UCSD-AML1 (cell line): Measurements from ENCODE around the gene ANO4.
"Not testable (repeated sequence)": the region's sequence is repeated elsewhere in the genome, so short reads cannot be mapped to it uniquely, and the experiment has no call there.

Experiments used
- DNase-seq: peaks from one replicate; lab custom pipeline; 2025; ENCODE audit not compliant: unreplicated experiment; lab: John Stamatoyannopoulos, UW

The ANO4 gene

DNA sequence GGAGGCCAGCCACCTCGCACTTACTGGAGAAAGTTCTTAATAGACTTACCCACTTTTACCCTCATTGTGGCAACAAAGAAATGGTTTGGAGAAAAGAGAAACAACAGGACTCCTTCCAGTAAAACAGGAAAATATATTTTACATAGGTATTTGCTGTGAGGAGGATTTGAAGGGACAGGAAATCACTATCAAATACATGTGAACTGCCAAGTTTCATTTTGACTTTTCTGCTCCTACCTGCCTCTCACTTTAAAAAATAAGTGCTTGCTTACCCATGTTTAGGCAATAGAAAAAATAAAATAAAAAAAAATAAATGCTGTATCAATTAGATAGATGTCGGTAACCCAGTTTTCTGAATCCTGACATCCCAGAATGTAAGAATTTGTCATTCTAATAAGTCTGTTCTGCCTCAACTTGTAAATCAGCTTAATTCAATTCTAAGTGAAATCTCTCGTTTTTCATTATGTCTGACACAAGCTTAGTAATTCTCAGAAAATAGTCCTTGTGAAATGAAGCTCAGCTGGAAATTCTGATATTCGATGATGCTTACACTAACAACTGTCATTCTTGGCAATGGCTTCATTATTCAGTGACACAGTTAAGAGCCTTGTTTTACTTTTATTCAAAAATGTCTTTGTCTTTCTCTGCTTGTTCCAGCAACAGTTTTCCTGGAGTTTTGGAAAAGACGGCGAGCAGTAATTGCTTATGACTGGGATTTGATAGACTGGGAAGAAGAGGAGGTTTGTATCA lies 284.1 kb downstream of the ANO4 start:
- no peak for DNase-seq

DNA sequence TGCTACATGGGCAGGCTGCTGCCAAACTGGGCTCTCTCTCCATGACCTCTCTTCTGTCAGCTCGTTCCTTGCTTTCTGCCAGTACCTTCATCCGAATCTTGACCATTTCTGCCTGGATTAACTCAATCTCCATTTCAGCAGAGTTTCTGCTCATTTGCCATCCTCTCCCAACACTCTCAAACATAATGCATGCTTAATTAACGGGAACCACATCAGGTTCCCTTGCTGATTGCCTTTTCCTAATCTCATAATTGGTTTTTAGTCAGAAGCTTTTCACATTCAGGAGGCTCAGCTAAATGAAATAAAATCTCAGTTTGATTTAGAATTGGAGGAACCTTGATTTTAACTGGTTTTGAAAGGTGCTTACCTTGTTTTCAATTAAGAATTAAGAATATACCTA lies 288.1 kb downstream of the ANO4 start:
- DNase-seq: no peak

DNA sequence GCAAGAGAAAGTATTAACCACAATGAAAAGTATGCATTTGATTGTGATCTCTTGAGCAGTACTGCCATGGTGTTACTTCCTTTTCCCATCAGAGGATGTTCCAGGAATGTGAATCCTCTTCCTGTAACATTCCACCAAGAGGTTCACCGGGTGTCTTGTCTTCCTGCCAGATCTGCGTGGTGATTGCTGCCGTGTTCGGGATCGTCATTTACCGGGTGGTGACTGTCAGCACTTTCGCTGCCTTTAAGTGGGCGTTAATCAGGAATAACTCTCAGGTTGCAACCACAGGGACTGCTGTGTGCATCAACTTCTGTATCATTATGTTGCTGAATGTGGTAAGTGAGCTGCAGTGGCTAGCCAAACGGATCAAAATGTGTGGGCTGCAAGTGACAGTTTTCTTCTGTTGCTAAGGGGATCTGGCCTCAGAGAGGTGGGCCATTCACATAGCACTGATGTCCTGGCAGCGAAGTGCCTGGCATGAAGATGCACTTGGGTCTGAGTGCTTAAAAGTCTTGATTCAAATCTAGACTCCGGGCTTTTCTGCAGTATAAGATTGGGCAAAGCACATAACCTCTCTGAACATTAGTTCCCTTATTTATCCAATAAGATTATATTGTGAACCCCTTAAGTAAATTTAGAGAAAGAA lies 292.0 kb downstream of the ANO4 start:
- no peak for DNase-seq

DNA sequence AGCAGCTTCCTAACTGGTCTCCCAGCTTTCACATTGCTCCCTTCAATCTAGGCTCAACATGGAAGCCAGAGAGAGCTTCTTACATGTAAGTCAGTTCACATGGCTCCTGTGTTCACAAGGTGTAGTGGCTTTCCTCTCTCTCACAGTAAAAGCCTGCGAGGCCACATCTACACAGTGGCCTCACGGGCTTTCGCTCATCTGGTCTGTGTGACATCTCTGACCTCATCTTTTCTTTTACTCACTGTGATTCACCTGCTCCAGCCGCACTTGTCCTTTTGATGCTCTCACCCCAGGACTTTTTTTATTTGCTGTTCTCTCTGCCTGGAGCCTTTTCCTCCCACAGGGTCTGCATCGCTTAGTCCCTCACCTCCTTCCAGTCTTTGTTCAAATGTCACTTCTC lies 293.3 kb downstream of the ANO4 start:
- no peak for DNase-seq

DNA sequence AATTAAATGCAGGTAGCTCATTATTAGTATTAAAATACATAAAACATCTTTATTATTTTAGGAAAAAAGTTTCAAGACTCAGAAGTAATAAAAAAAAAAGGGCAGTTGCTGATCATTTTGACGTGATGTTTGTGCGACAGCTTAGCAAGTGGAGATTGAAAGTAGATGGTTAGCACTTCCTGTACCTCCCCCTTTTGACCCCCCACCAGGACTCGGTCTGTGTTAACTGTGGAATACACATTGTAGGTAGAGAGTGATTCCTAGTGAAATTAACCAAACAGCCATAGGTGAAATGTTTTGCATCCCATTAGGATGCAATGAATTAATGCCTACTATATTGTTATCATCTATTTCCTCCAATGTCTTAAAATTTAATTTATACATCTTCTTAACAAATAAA lies 294.7 kb downstream of the ANO4 start:
- no peak for DNase-seq

DNA sequence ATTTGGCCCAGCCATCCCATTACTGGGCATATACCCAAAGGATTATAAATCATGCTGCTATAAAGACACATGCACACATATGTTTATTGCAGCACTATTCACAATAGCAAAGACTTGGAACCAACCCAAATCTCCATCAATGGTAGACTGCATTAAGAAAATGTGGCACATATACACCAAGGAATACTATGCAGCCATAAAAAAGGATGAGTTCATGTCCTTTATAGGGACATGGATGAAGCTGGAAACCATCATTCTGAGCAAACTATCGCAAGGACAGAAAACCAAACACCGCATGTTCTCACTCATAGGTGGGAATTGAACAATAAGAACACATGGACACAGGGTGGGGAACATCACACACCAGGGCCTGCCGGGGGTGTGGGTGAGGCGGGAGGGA lies 295.6 kb downstream of the ANO4 start:
- DNase-seq: not testable (repeated sequence)

DNA sequence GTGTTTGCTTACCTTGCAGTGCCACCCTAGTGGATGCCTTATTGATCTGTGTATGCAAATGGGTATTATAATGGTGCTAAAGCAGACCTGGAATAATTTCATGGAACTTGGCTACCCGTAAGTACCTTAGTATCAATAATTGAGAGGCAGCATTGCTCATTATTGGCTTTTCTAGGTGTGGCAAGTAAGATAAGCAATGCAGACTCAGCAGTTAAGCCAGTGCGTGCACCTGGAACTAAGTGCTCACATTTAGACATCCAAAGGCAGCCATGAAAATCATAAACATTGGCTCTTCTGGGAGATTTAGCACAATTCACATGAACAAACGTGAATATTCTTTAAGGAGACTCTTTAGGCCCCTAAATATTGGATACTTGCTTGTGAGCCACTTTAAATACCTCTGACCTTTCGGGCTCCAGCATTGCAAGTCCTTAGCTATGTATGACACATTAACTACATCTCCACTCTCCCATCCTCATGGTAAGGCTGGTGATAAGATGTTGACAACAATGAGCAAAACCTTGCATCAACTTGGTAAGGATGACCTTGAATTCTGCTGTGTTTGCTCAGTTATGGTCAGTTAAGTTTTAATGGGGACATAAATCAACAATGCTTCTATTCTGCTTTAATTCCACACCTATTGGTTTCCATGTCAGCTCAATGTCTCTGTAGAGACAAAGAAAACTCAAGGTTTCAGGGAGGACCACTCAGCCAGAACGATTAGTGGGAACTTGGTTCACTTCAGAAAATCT lies 303.4 kb downstream of the ANO4 start:
- DNase-seq: no peak

DNA sequence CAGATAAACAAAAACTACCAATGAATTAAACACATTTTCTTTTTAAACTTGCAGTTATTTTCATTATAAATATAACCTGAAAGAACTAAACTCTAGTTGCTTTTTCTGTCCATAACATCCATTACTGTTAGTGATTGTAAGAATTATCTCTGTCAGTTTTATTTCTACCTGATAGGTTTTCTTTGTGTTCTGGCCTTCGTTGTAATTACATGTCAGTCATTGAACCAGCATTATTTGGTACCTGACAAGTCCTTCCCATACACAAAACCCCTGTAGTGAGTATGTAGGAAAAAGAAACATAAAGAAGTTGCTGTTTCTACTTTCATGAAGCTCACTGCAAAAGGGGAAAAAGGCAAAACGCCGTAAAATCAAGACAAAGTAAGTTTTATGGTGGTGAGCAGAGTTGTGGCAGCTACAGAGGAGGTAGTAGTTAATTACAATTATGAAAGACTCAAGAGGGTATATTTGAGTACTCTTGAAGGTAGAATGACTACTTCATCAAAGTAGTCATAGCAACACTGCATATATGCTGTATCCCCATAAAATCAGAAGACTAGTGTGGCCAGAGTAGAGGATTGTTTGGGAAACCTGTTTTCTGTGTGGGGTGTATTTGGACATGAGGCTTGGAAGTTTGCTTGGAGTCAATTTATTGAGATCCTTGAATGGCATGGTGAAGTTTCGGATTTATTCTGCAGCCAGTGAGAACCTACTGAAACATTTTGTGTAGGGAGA lies 312.6 kb downstream of the ANO4 start:
- no peak for DNase-seq

DNA sequence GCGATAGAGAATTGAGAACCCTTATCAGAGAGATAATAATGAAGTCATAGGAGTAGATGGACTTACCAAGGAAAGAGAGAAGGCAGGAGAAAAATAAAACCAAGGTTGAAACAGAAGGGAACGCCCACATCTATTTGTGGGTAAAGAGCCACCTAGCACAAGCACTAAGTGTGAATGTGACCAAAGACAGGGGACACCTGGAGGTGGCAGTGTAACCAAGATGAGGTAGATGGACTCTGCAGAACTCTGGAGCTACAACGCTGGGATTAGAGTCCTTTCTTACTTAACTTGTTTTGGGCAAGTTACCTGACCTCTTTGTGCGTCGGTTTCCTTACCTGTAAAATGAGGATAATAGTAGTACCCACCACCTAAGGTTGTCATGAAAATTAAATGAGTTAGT lies 313.6 kb downstream of the ANO4 start:
- no peak for DNase-seq

DNA sequence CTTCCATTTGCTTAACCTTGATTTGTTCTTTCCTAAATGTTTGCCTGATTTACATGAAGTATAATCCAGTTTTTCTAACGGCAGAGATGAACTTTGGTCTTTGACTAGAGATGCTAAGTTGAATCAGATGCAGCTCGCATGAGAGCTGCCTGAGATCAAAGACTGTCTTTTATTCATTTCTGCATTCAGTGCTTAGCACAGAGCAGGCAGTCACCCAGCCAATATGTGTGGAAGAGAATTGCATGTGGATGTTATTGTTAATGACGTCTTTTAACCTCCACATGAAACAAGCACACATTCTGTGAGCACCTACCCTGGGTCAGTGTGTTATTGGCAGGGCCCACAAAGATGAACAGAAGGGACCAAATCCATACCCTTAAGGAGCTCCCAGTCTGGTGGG lies 316.3 kb downstream of the ANO4 start:
- no peak for DNase-seq

DNA sequence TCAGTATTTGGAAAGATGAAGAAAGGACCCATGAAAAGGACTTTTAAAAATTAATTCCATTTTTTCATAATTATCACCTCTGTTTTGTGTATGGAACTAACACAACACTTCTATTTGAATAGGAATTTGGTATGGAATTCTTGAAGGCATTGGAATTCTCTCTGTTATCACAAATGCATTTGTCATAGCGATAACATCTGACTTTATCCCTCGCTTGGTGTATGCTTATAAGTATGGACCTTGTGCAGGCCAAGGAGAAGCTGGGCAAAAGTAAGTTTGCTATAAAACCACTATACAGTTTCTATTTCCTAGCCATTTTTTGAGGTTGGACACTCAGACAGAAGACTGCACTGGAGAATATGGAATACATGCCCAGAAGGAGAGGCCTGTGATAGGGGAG lies 316.9 kb downstream of the ANO4 start:
- no peak for DNase-seq

DNA sequence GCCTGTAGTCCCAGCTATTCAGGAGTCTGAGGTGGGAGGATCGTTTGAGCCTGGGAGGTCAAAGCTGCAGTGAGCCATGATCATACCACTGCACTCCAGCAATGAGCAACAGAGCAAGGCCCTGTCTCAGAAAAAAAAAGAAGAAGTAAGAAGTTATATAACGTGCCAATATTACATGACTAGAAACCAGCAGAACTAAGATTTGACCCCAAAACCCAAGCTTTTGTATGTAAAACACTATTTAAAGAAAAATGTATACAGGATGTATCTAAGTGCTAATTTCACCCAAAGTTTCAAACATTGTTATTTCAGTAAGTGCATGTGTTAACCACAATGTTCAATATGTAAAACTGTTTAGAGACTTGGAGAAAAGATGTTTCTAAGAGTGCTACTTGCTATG lies 320.8 kb downstream of the ANO4 start:
- DNase-seq: no peak

DNA sequence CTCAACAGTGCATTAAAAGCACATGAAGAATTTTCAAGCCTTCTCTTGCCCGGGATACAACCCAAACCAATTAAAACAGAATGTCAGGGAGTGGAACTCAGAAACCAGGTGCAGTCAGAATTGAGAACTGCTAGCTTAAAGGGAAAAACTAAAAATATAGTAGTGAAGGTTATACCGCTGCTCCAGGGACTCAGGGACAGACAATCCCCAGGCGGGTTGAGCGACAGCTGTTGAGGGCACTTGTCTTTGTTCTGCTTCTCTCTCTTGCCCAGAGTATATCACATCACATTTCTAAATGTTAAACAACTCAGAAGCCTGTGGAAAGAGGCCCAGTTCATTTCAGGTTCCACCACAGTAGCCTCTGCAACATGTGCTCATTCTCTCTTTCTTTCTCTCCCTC lies 322.3 kb downstream of the ANO4 start:
- DNase-seq: no peak

DNA sequence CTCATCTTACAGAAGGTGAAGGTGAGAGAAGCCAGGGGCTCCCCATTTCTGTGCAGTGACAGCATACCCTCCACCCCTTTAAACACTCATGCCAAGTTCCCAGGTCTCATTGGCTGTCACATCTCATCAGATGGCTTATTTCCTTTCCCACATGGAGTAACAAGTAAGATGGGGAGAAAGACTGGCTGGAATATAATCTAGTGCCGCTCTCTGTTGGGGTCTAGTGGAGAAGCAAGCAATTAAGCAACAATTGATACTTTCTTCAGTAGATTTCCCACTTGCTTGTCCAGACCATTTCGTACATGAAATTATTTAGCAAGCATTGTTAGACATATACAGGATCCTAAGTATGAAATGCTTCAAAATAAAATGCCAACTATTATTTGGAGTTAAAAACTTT lies 323.3 kb downstream of the ANO4 start:
- DNase-seq: no peak

DNA sequence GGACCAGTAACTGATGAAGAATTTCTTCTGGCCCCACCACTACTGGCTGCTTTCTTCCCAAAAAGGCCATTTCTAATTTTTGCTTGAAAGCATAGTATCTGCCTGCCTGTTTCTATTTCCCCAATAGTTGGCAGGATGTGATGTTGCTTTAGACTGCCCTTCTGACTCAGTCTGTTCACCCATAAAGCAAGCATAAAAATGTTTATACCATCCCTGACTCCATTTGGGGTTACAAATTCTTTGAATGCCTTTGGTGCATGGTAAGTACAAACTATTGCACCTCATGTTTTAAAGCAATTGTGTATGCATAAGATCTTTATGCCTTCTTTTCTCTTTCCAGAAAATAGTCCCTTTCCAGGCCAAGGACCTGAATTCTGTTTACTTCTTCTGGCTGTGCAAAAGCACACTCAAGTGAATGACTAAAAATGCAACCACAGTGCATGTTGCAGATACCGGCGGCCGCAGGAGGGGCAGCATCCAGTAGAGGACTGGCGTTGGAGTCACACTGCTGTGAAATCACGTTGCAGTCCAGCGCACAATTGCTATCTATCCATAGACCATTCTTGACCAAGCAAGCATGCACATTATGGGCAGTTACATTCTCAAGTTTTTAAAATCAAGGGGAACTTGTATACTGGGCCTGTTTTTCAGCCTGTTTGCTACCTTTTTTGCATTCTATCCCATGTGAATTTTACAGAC lies 333.1 kb downstream of the ANO4 start:
- DNase-seq: no peak

DNA sequence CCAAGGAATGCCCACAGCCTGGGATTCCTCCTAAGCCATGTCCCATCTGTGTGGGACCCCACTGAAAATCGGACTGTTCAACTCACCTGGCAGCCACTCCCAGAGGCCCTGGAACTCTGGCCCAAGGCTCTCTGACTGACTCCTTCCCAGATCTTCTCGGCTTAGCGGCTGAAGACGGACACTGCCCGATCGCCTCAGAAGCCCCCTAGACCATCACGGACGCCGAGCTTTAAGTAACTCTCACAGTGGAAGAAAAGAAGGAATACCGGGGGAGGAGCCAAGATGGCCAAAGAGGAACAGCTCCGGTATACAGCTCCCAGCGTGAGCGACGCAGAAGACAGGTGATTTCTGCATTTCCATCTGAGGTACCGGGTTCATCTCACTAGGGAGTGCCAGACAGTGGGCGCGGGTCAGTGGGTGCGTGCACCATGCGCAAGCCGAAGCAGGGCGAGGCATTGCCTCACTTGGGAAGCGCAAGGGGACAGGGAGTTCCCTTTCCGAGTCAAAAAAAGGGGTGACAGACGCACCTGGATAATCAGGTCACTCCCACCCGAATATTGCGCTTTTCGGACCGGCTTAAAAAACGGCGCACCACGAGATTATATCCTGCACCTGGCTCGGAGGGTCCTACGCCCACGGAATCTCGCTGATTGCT lies 351.3 kb downstream of the ANO4 start:
- DNase-seq: not testable (repeated sequence)

DNA sequence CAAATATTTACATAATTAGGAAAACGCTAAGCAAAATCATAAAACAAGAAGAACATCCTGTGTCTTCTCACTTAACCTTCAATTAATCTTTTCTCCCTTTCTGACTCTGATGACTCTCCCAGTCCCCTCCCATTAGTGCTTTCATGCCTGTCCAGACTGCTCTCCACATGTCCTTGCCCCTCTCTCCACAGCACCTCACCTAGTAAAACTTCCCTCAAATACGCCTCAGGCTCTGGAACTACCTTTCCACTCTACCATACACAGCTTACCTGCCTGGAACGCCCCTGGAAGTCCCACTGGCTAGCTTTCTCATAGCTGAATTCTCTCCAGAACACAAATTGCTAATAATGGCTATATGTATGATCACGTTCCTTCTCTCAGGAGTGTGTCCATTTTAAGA lies 370.7 kb downstream of the ANO4 start:
- no peak for DNase-seq

DNA sequence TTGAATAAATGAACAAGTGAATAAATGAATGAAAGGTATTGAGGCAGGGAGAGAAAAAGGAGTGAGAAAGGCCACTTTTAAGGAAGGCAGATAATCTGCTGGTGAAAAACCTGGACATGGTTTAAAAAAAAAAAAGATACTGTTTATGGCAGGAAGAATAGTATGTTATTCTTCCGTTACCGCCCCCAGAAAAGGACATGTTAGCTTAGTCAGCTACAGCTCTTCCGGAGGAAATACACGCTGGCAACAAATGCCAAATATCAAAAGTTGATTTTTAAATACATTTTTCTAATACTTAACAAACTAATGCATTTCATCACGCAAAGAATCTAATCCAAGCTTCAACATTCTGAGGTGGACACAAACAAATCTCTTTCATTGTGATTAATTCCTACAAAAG lies 372.3 kb downstream of the ANO4 start:
- no peak for DNase-seq

DNA sequence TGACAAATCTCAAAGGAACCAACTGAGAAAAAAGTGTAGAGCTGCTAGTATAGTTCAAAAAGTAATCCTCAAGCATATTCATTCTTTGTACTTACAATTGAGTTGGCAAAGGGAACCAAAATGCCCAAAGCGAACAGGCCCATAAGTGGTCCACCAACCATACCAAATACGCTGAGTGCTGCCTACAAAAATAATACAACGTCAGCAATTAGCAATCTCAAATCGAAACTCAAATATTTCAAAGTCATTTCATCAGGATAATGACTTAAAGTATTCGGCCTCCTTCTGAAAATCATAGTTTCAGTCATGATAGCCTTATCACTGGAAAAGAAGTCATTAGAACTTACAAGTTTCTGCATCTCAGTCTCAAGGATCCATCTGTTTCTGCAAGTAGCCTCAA lies 373.4 kb downstream of the ANO4 start:
- DNase-seq: no peak

DNA sequence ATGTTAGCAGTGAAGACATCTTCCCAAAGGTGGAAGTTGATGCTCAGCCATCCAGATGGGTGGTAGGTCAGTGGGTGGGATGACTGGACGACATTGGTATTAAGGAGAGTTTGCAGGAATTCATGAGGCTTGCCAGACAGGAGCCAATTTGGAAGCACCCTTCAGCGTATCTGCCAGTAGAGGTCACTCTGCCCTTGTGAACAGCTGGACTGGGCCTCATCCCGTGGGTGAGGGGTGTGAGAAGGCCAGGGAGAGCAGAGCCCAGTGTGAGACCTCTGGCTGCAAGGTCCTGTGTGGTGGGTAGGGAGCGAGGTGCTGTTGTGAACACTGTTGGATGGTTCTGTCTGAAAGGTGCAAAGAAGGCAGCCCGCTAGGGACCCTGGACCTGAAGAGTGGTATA lies 377.7 kb downstream of the ANO4 start:
- no peak for DNase-seq
